Panc1 (cell line): ENCODE data around the gene DDA1.

ENCODE experiments used
- POLR2AphosphoS5 ChIP-seq: IDR thresholded peaks from 2 replicates; pipeline ENCODE4 v1.6.1; 2012; ENCODE audit warnings: mild to moderate bottlenecking, low read depth, low read length, moderate library complexity
- REST ChIP-seq, 2 experiments: IDR thresholded peaks; 2 replicates each; pipeline ENCODE4 v1.6.1; 2011 to 2012; ENCODE audit warnings: low read depth in 2 of 2, control low read depth in 1 of 2, low read length in 1 of 2, mild to moderate bottlenecking in 1 of 2, moderate library complexity in 1 of 2; ENCODE audit not compliant: insufficient read depth in 1 of 2
- TF ChIP-seq, protein P1 (sequence below): fragments of 450-650 bp; IDR thresholded peaks from 2 replicates; pipeline ENCODE4 v1.5.1; 2017; ENCODE audit warnings: mild to moderate bottlenecking

GRCh38 chr19:17323964-17324332 lies 14.6 kb downstream of the DDA1 start:
- TF ChIP-seq REST (IDR thresholded peaks at IDR 0.05; ENCODE audit: insufficient read depth in 1 of 2, low read depth in 2 of 2, low read length in 1 of 2) (no peak), POLR2AphosphoS5 (no peak)
- TF ChIP-seq, protein P1, sequence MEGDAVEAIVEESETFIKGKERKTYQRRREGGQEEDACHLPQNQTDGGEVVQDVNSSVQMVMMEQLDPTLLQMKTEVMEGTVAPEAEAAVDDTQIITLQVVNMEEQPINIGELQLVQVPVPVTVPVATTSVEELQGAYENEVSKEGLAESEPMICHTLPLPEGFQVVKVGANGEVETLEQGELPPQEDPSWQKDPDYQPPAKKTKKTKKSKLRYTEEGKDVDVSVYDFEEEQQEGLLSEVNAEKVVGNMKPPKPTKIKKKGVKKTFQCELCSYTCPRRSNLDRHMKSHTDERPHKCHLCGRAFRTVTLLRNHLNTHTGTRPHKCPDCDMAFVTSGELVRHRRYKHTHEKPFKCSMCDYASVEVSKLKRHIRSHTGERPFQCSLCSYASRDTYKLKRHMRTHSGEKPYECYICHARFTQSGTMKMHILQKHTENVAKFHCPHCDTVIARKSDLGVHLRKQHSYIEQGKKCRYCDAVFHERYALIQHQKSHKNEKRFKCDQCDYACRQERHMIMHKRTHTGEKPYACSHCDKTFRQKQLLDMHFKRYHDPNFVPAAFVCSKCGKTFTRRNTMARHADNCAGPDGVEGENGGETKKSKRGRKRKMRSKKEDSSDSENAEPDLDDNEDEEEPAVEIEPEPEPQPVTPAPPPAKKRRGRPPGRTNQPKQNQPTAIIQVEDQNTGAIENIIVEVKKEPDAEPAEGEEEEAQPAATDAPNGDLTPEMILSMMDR, result no peak
